Chondrocyte (in vitro differentiated cells): ENCODE data around the gene SLC41A1. TPM values are rescaled to one million over a fixed set of nuclear protein-coding genes. Genes with fewer than 3 reads are reported as not detected.

Experiments
- DNase-seq: peaks from one replicate; pipeline ENCODE4 v3.0.0; 2021; ENCODE audit warnings: mixed read lengths, low spot score
- H3K27ac Mint-ChIP-seq: one replicate; pipeline ENCODE4 v1.8.0; 2021; ENCODE audit warnings: mild to moderate bottlenecking, moderate library complexity, mixed read lengths; ENCODE audit not compliant: unreplicated experiment
- H3K27me3 Mint-ChIP-seq: 2 replicates; pipeline ENCODE4 v1.8.0; 2021; ENCODE audit warnings: low read depth, mixed read lengths
- H3K36me3 Mint-ChIP-seq: 2 replicates; pipeline ENCODE4 v1.8.0; 2021; ENCODE audit warnings: low read depth, mixed read lengths
- H3K4me1 Mint-ChIP-seq: 2 replicates; pipeline ENCODE4 v1.8.0; 2021; ENCODE audit warnings: low read depth, mild to moderate bottlenecking, mixed read lengths
- H3K4me3 Mint-ChIP-seq: one replicate; pipeline ENCODE4 v1.8.0; 2021; ENCODE audit warnings: mild to moderate bottlenecking, moderate library complexity, mixed read lengths; ENCODE audit not compliant: unreplicated experiment
- H3K9me3 Mint-ChIP-seq: 2 replicates; pipeline ENCODE4 v1.8.0; 2021; ENCODE audit warnings: low read depth, mixed read lengths
- total RNA-seq: library from RNA; stranded (reverse); gene quantifications from 3 replicates; pipeline ENCODE4 v1.2.1, GENCODE V29; 2021
- TF ChIP-seq, protein P1 (sequence below): fragments of 200-600 bp; sonication (generic); IDR thresholded peaks from 2 replicates; pipeline ENCODE4 v1.5.0; 2021; ENCODE audit warnings: antibody characterized with exemption, mild to moderate bottlenecking, moderate library complexity

SLC41A1 gene
- total RNA-seq, 1 donor from 2014 or later: 23.5 TPM

- Mint-ChIP-seq H3K9me3 (no peaks in the 10 kb centered on the region), H3K27ac (no peak overlapping the region), H3K27me3 (no peaks in the 10 kb centered on the region), H3K36me3 (no peaks in the 10 kb centered on the region), H3K4me3 (no peak overlapping the region), H3K4me1 (peaks cover 18% of the 10 kb centered on the region)
- DNase-seq: no peak
- TF ChIP-seq, protein P1, sequence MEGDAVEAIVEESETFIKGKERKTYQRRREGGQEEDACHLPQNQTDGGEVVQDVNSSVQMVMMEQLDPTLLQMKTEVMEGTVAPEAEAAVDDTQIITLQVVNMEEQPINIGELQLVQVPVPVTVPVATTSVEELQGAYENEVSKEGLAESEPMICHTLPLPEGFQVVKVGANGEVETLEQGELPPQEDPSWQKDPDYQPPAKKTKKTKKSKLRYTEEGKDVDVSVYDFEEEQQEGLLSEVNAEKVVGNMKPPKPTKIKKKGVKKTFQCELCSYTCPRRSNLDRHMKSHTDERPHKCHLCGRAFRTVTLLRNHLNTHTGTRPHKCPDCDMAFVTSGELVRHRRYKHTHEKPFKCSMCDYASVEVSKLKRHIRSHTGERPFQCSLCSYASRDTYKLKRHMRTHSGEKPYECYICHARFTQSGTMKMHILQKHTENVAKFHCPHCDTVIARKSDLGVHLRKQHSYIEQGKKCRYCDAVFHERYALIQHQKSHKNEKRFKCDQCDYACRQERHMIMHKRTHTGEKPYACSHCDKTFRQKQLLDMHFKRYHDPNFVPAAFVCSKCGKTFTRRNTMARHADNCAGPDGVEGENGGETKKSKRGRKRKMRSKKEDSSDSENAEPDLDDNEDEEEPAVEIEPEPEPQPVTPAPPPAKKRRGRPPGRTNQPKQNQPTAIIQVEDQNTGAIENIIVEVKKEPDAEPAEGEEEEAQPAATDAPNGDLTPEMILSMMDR: no peak
Measured at GRCh38 chr1:205817364-205817763, 4.4 kb upstream of the SLC41A1 start.

DNA sequence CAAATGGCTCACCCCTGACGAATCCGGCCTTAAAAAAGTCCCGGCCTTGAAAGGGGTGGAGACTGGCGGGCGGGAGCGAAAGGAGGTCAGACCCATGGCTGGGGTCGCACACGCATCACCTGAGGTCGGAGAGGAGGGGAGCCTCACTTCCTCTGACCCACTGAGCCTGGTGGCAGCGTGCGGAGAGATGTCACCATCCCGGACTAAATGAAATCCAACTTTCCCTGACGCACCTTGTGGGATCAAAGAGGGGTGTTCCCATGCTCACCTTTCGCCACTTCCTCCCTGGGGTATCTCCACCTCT is 709 bp upstream of the SLC41A1 start:
- DNase-seq: no peak
- no peaks in the 10 kb centered on the region for H3K27me3 Mint-ChIP-seq
- peaks cover 4% of the 10 kb centered on the region for H3K36me3 Mint-ChIP-seq
- H3K27ac Mint-ChIP-seq: peak overlapping the region; percentile 85
- H3K4me1 Mint-ChIP-seq: peaks cover 39% of the 10 kb centered on the region
- TF ChIP-seq, protein P1: no peak
- no peaks in the 10 kb centered on the region for H3K9me3 Mint-ChIP-seq
- H3K4me3 Mint-ChIP-seq: peak overlapping the region; percentile 90

GRCh38 chr1:205812271-205812877 is 624 bp downstream of the SLC41A1 start:
- TF ChIP-seq, protein P1: no peak
- no peak for DNase-seq
- Mint-ChIP-seq H3K36me3 (peaks cover 5% of the 10 kb centered on the region), H3K9me3 (no peaks in the 10 kb centered on the region), H3K4me1 (peaks cover 45% of the 10 kb centered on the region), H3K4me3 (peak overlapping the region; percentile 90), H3K27me3 (no peaks in the 10 kb centered on the region), H3K27ac (peak overlapping the region; percentile 89)

GRCh38 chr1:205811660-205812059 is 1.3 kb downstream of the SLC41A1 start:
- Mint-ChIP-seq H3K9me3 (no peaks in the 10 kb centered on the region), H3K36me3 (peaks cover 6% of the 10 kb centered on the region), H3K27me3 (no peaks in the 10 kb centered on the region), H3K4me3 (peak overlapping the region; percentile 90), H3K4me1 (peaks cover 45% of the 10 kb centered on the region), H3K27ac (peak overlapping the region; percentile 6)
- TF ChIP-seq, protein P1: no peak
- DNase-seq: no peak

DNA sequence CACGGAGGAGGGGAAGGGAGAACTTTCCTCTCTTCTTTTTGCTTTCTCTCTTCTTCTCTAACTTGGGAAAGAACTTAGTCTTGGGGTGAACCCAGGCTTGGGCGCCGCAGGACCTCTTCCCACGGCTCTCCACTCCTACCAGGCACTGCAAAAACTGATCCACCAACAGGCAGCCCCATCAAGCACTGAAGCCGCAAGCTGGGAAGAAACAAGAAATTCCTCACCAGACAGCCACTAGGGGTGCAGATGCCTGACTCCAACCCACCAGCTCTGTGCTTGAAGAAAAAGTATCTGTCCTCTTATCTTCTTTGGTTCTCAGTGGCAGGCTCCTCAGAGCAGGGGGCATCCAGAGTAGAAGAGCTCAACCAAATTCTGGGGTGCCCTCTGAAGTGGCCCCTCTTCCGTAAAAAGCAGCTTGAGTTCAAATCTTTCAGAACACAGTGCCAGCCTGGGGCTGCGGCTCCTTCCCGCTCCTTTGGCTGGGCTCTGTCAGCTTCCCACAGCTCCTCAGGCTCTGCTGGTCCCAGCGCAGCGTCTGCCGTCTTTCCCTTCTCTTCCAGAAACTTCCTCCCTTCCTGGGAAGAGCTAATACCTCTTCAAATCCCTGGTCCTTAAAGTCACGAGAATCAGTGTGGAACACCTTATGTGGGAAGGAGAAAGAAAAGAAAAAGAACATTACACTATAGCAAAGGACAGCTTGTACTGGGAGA is 2.4 kb downstream of the SLC41A1 start:
- TF ChIP-seq, protein P1: peak; percentile 55
- no peak overlapping the region for H3K27ac Mint-ChIP-seq
- no peaks in the 10 kb centered on the region for H3K9me3 Mint-ChIP-seq
- no peak for DNase-seq
- peaks cover 6% of the 10 kb centered on the region for H3K36me3 Mint-ChIP-seq
- H3K4me1 Mint-ChIP-seq: peaks cover 47% of the 10 kb centered on the region
- no peaks in the 10 kb centered on the region for H3K27me3 Mint-ChIP-seq
- H3K4me3 Mint-ChIP-seq: no peak overlapping the region
